ENCODE measurements around the gene RASSF8. TPM values are rescaled to one million over a fixed set of nuclear protein-coding genes. Genes with fewer than 3 reads are reported as not detected.

RASSF8 gene
- polyA plus RNA-seq, 1 experiment, result 25.5 TPM

- no peak for TF ChIP-seq CTCF (IDR thresholded peaks at IDR 0.05; ENCODE audit: low read depth, low read length)
- ChIA-PET CTCF (no interaction called here), POLR2A (no interaction called here)
- H3K4me3 ChIP-seq (ENCODE audit: low read depth, low read length), result no peak overlapping the region
- no peaks in the 10 kb centered on the region for H3K9me3 ChIP-seq (ENCODE audit: control insufficient read depth, insufficient read depth, low read length)
- no peaks in the 10 kb centered on the region for H3K27me3 ChIP-seq (ENCODE audit: control insufficient read depth, insufficient read depth, low read length)
- no peak for DNase-seq (ENCODE audit: low read depth, low spot score)
- no peak overlapping the region for H3K27ac ChIP-seq (ENCODE audit: low read depth, low read length)
Observed at GRCh38 chr12:25937096-25937495, 21.4 kb upstream of the RASSF8 start.

GRCh38 chr12:25938581-25938980 is 19.9 kb upstream of the RASSF8 start:
- Histone ChIP-seq H3K9me3 (ENCODE audit: control insufficient read depth, insufficient read depth, low read length) (peaks cover 6% of the 10 kb centered on the region; the same call in 1 of the 2 replicates), H3K4me3 (ENCODE audit: low read depth, low read length) (no peak overlapping the region), H3K27me3 (ENCODE audit: control insufficient read depth, insufficient read depth, low read length) (no peaks in the 10 kb centered on the region), H3K27ac (ENCODE audit: low read depth, low read length) (no peak overlapping the region)
- TF ChIP-seq CTCF (IDR thresholded peaks at IDR 0.05; ENCODE audit: low read depth, low read length), result no peak
- CTCF ChIA-PET, result no interaction called here
- no peak for DNase-seq (ENCODE audit: low read depth, low spot score)
- POLR2A ChIA-PET, result no interaction called here

- DNase-seq (ENCODE audit: low read depth, low spot score), result no peak
- ChIA-PET CTCF (no interaction called here), POLR2A (no interaction called here)
- no peak overlapping the region for H3K27ac ChIP-seq (ENCODE audit: low read depth, low read length)
- H3K4me3 ChIP-seq (ENCODE audit: low read depth, low read length), result no peak overlapping the region
- H3K9me3 ChIP-seq (ENCODE audit: control insufficient read depth, insufficient read depth, low read length), result peaks cover 6% of the 10 kb centered on the region; the same call in 1 of the 2 replicates
- H3K27me3 ChIP-seq (ENCODE audit: control insufficient read depth, insufficient read depth, low read length), result no peaks in the 10 kb centered on the region
- no peak for TF ChIP-seq CTCF (IDR thresholded peaks at IDR 0.05; ENCODE audit: low read depth, low read length)
Observed at GRCh38 chr12:25939606-25940005, 18.9 kb upstream of the RASSF8 start.

GRCh38 chr12:25940886-25941285 is 17.6 kb upstream of the RASSF8 start:
- ChIA-PET CTCF (interaction anchor here (0.7 kb wide), 1 partner anchor 1438 kb away, joined by 4 read pairs; no protein-coding TSS in a partner anchor), POLR2A (no interaction called here)
- TF ChIP-seq CTCF (IDR thresholded peaks at IDR 0.05; ENCODE audit: low read depth, low read length), result no peak
- Histone ChIP-seq H3K9me3 (ENCODE audit: control insufficient read depth, insufficient read depth, low read length) (peaks cover 6% of the 10 kb centered on the region; the same call in 1 of the 2 replicates), H3K27me3 (ENCODE audit: control insufficient read depth, insufficient read depth, low read length) (no peaks in the 10 kb centered on the region), H3K4me3 (ENCODE audit: low read depth, low read length) (no peak overlapping the region), H3K27ac (ENCODE audit: low read depth, low read length) (no peak overlapping the region)
- DNase-seq (ENCODE audit: low read depth, low spot score), result no peak

GRCh38 chr12:25942709-25943108 is 15.8 kb upstream of the RASSF8 start:
- ChIA-PET CTCF (interaction anchor here (1.0 kb wide), 1 partner anchor 506 kb away, joined by 3 read pairs; no protein-coding TSS in a partner anchor), POLR2A (no interaction called here)
- TF ChIP-seq CTCF (IDR thresholded peaks at IDR 0.05; ENCODE audit: low read depth, low read length), result no peak
- Histone ChIP-seq H3K27me3 (ENCODE audit: control insufficient read depth, insufficient read depth, low read length) (no peaks in the 10 kb centered on the region), H3K27ac (ENCODE audit: low read depth, low read length) (no peak overlapping the region), H3K4me3 (ENCODE audit: low read depth, low read length) (no peak overlapping the region), H3K9me3 (ENCODE audit: control insufficient read depth, insufficient read depth, low read length) (peaks cover 6% of the 10 kb centered on the region; the same call in 1 of the 2 replicates)
- DNase-seq (ENCODE audit: low read depth, low spot score), result no peak

All from AG04450 (cell line).